Activated CD8-positive, alpha-beta memory T cell treated with anti-CD3 and anti-CD28 coated beads, Interleukin-2, amount 50 U/mL, for 48 hours (primary cell): ENCODE results near the gene BICC1.

ENCODE experiments used
- DNase-seq: peaks from one replicate; pipeline ENCODE4 v3.0.0-alpha.2; 2020

The BICC1 gene

GRCh38 chr10:58512491-58513187 is at the start of gene BICC1:
Gene BICC1 (plus strand): TSS chr10:58512872. CDS start chr10:58513144, 272 bp downstream.
- DNase-seq = peak; percentile 52

GRCh38 chr10:58464956-58465355 is 47.7 kb upstream of the BICC1 start:
- DNase-seq = no peak

GRCh38 chr10:58465629-58466028 is 47.0 kb upstream of the BICC1 start:
- DNase-seq = no peak

- no peak for DNase-seq
Observed at GRCh38 chr10:58467931-58468635, 44.6 kb upstream of the BICC1 start.

GRCh38 chr10:58473976-58474375 is 38.7 kb upstream of the BICC1 start:
- DNase-seq = no peak

- no peak for DNase-seq
Observed at GRCh38 chr10:58475322-58476277, 37.1 kb upstream of the BICC1 start.

GRCh38 chr10:58477122-58477521 is 35.5 kb upstream of the BICC1 start:
- no peak for DNase-seq

- no peak for DNase-seq
Observed at GRCh38 chr10:58477902-58478301, 34.8 kb upstream of the BICC1 start.

- DNase-seq = no peak
Observed at GRCh38 chr10:58479045-58479444, 33.6 kb upstream of the BICC1 start.

GRCh38 chr10:58480321-58480720 is 32.4 kb upstream of the BICC1 start:
- no peak for DNase-seq

GRCh38 chr10:58481569-58482109 is 31.0 kb upstream of the BICC1 start:
- DNase-seq = no peak

- DNase-seq = no peak
Observed at GRCh38 chr10:58486821-58487220, 25.9 kb upstream of the BICC1 start.

GRCh38 chr10:58488921-58489320 is 23.8 kb upstream of the BICC1 start:
- no peak for DNase-seq

- DNase-seq = no peak
Observed at GRCh38 chr10:58502956-58503355, 9.7 kb upstream of the BICC1 start.

GRCh38 chr10:58508316-58508715 is 4.4 kb upstream of the BICC1 start:
- DNase-seq = no peak

- no peak for DNase-seq
Observed at GRCh38 chr10:58511765-58512490, 744 bp upstream of the BICC1 start.

- DNase-seq = peak; percentile 55
Observed at GRCh38 chr10:58513188-58514110, 777 bp downstream of the BICC1 start.

- no peak for DNase-seq
Observed at GRCh38 chr10:58514111-58514770, 1.6 kb downstream of the BICC1 start.

- DNase-seq = no peak
Observed at GRCh38 chr10:58515291-58515941, 2.7 kb downstream of the BICC1 start.

- DNase-seq = no peak
Observed at GRCh38 chr10:58516119-58516518, 3.4 kb downstream of the BICC1 start.
